ENCODE results near the gene DOK3. TPM values are rescaled to one million over a fixed set of nuclear protein-coding genes. Genes with fewer than 3 reads are reported as not detected.

The DOK3 gene
- total RNA-seq, 1 experiment from 2014 or later, result 8.0 TPM

DNA sequence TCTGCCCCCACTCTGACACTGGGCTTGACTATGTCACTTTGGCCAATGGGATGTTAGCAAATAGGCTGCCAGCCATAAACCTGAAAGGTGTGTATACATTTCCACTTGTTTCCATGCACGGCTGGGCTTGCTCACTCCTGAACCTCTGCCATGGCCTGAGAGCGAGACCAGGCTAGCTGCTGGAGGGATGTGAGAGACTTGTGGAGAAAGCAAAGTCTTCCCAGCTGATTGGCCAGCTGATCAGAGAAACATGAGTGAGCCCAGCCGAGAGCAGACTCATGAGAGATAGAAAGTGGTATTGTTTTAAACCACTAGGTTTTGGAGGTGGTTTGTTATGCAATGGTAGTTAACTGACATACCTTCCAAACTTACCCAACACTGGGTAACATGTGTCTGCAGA is 30.8 kb upstream of the DOK3 start (continued):
- TF ChIP-seq EZH2phosphoT487 (IDR thresholded peaks at IDR 0.05; ENCODE audit: borderline replicate concordance), result no peak
- no peak for TF ChIP-seq ZFX (IDR thresholded peaks at IDR 0.05)
- no peak for TF ChIP-seq EZH2 (IDR thresholded peaks at IDR 0.05)
- TF ChIP-seq, protein P1, sequence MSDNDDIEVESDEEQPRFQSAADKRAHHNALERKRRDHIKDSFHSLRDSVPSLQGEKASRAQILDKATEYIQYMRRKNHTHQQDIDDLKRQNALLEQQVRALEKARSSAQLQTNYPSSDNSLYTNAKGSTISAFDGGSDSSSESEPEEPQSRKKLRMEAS (IDR thresholded peaks at IDR 0.05), result no peak
- no peak for TF ChIP-seq SRF (IDR thresholded peaks at IDR 0.05; ENCODE audit: low read depth)
- no peak for TF ChIP-seq SP1 (IDR thresholded peaks at IDR 0.05; ENCODE audit: low read depth)

DNA sequence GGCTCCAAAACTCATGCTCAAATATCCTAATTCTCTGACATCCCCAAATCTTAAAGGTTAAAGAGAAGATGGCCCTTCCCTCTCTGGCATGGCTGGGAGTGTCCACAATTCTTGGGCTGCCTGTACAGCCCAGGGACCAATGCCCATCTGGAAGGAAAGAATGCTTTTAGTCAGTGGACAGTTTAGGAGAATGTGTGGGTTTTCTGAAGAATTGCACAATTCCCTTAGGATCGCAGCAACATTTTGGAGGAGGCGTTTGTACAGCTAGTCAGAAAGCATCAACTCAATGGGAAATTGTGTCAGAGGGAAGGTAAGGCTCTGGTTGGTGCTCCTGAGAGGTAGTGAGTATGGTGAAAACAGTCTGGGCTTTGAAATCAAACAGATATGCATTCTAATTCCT is 29.8 kb upstream of the DOK3 start:
- Histone ChIP-seq H3K4me3 (replicated peaks in 1 of 2; ENCODE audit: low read depth in 1 of 2, low read length in 2 of 2) (no peak overlapping the region), H3K9me2 (ENCODE audit: insufficient read depth) (no peaks in the 10 kb centered on the region), H3K79me2 (ENCODE audit: insufficient read depth, low read length) (peaks cover 35% of the 10 kb centered on the region), H3K9me3 (ENCODE audit: control insufficient read depth in 1 of 2, insufficient read depth in 1 of 2, low read depth in 1 of 2, low read length in 2 of 2) (no peaks in the 10 kb centered on the region), H3K36me3 (ENCODE audit: control insufficient read depth in 1 of 2, insufficient read depth in 2 of 2, low read length in 2 of 2) (peaks cover 9 to 22% of the 10 kb centered on the region in 2 experiments; a peak in 3 of 4 replicates), H3K4me2 (ENCODE audit: low read length) (no peak overlapping the region), H3K27me3 (ENCODE audit: insufficient read depth, low read length) (no peaks in the 10 kb centered on the region), H2AFZ (ENCODE audit: low read depth, low read length, poor library complexity, severe bottlenecking) (no peak overlapping the region), H4K20me1 (ENCODE audit: insufficient read depth) (peaks cover 4% of the 10 kb centered on the region; the same call in 1 of the 2 replicates), H3K27ac (ENCODE audit: low read depth, low read length) (no peak overlapping the region), H3K4me1 (ENCODE audit: control insufficient read depth in 1 of 2, insufficient read depth in 2 of 2, low read length in 2 of 2) (no peaks in the 10 kb centered on the region), H3K9ac (ENCODE audit: low read length) (no peak overlapping the region)
- DNase-seq (ENCODE audit: low read depth, low spot score) (no peak), ATAC-seq (no peak)
- TF ChIP-seq ELF1 (IDR thresholded peaks at IDR 0.05; ENCODE audit: borderline replicate concordance, low read depth) (no peak), CBX3 (IDR thresholded peaks at IDR 0.05; ENCODE audit: low read depth) (no peak), EZH2 (IDR thresholded peaks at IDR 0.05) (no peak), ZFX (IDR thresholded peaks at IDR 0.05) (no peak), SP1 (IDR thresholded peaks at IDR 0.05; ENCODE audit: low read depth) (no peak), POLR2A (IDR thresholded peaks at IDR 0.05; ENCODE audit: borderline replicate concordance, extremely low read depth, insufficient read depth, insufficient read length) (no peak)
- TF ChIP-seq, protein P2, sequence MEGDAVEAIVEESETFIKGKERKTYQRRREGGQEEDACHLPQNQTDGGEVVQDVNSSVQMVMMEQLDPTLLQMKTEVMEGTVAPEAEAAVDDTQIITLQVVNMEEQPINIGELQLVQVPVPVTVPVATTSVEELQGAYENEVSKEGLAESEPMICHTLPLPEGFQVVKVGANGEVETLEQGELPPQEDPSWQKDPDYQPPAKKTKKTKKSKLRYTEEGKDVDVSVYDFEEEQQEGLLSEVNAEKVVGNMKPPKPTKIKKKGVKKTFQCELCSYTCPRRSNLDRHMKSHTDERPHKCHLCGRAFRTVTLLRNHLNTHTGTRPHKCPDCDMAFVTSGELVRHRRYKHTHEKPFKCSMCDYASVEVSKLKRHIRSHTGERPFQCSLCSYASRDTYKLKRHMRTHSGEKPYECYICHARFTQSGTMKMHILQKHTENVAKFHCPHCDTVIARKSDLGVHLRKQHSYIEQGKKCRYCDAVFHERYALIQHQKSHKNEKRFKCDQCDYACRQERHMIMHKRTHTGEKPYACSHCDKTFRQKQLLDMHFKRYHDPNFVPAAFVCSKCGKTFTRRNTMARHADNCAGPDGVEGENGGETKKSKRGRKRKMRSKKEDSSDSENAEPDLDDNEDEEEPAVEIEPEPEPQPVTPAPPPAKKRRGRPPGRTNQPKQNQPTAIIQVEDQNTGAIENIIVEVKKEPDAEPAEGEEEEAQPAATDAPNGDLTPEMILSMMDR (IDR thresholded peaks at IDR 0.05 in 2 of 3, conservative IDR thresholded peaks at IDR 0.05 in 1 of 3; ENCODE audit: borderline replicate concordance in 1 of 3, insufficient read depth in 1 of 3, low read depth in 2 of 3, low read length in 2 of 3), result no peak
- TF ChIP-seq, protein P3, sequence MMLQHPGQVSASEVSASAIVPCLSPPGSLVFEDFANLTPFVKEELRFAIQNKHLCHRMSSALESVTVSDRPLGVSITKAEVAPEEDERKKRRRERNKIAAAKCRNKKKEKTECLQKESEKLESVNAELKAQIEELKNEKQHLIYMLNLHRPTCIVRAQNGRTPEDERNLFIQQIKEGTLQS (IDR thresholded peaks at IDR 0.05), result no peak
- TF ChIP-seq, protein P4, sequence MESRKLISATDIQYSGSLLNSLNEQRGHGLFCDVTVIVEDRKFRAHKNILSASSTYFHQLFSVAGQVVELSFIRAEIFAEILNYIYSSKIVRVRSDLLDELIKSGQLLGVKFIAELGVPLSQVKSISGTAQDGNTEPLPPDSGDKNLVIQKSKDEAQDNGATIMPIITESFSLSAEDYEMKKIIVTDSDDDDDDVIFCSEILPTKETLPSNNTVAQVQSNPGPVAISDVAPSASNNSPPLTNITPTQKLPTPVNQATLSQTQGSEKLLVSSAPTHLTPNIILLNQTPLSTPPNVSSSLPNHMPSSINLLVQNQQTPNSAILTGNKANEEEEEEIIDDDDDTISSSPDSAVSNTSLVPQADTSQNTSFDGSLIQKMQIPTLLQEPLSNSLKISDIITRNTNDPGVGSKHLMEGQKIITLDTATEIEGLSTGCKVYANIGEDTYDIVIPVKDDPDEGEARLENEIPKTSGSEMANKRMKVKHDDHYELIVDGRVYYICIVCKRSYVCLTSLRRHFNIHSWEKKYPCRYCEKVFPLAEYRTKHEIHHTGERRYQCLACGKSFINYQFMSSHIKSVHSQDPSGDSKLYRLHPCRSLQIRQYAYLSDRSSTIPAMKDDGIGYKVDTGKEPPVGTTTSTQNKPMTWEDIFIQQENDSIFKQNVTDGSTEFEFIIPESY (IDR thresholded peaks at IDR 0.05; ENCODE audit: extremely low read depth, insufficient replicate concordance, low read length), result no peak
- TF ChIP-seq, protein P1 (IDR thresholded peaks at IDR 0.05), result no peak
- TF ChIP-seq, protein P5, sequence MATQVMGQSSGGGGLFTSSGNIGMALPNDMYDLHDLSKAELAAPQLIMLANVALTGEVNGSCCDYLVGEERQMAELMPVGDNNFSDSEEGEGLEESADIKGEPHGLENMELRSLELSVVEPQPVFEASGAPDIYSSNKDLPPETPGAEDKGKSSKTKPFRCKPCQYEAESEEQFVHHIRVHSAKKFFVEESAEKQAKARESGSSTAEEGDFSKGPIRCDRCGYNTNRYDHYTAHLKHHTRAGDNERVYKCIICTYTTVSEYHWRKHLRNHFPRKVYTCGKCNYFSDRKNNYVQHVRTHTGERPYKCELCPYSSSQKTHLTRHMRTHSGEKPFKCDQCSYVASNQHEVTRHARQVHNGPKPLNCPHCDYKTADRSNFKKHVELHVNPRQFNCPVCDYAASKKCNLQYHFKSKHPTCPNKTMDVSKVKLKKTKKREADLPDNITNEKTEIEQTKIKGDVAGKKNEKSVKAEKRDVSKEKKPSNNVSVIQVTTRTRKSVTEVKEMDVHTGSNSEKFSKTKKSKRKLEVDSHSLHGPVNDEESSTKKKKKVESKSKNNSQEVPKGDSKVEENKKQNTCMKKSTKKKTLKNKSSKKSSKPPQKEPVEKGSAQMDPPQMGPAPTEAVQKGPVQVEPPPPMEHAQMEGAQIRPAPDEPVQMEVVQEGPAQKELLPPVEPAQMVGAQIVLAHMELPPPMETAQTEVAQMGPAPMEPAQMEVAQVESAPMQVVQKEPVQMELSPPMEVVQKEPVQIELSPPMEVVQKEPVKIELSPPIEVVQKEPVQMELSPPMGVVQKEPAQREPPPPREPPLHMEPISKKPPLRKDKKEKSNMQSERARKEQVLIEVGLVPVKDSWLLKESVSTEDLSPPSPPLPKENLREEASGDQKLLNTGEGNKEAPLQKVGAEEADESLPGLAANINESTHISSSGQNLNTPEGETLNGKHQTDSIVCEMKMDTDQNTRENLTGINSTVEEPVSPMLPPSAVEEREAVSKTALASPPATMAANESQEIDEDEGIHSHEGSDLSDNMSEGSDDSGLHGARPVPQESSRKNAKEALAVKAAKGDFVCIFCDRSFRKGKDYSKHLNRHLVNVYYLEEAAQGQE (IDR thresholded peaks at IDR 0.05; ENCODE audit: low read depth), result no peak
- ChIA-PET RAD21 (ENCODE audit: low non-redundant PET in 1 of 2, low total read pairs in 2 of 2, uncharacterized antibody in 2 of 2, unreplicated experiment in 2 of 2) (no interaction called here), POLR2A (no interaction called here), CTCF (no interaction called here)
- no TSS peak for BruUV-seq (replicated peaks)
- intact Hi-C loops (cut with micrococcal nuclease), result no loop called here
